BLaER1 treated with 17β-estradiol and CSF1 and Interleukin-3, amounts not matched to agents 10 nM and 100 nM (cell line): ENCODE results near the gene TEX19.

ENCODE experiments used
- H3K27ac ChIP-seq, 11 experiments: shearing (Covaris generic); formaldehyde crosslinking; 2 replicates each; pipeline ENCODE4 v1.8.1; 2022
- H3K27me3 ChIP-seq, 11 experiments: shearing (Covaris generic); formaldehyde crosslinking; 2 replicates each; pipeline ENCODE4 v1.8.1; 2022
- H3K36me3 ChIP-seq, 11 experiments: shearing (Covaris generic); formaldehyde crosslinking; 2 replicates each; pipeline ENCODE4 v1.8.1; 2022
- H3K4me1 ChIP-seq, 10 experiments: shearing (Covaris generic); formaldehyde crosslinking; 2 replicates each; pipeline ENCODE4 v1.8.1; 2022
- H3K4me2 ChIP-seq, 11 experiments: shearing (Covaris generic); formaldehyde crosslinking; 2 replicates each; pipeline ENCODE4 v1.8.1; 2022
- H3K4me3 ChIP-seq, 10 experiments: shearing (Covaris generic); formaldehyde crosslinking; 2 replicates each; pipeline ENCODE4 v1.8.1; 2022
- H3K9ac ChIP-seq, 11 experiments: shearing (Covaris generic); formaldehyde crosslinking; 2 replicates each; pipeline ENCODE4 v1.8.1; 2022
- H3K9me3 ChIP-seq, 11 experiments: shearing (Covaris generic); formaldehyde crosslinking; replicated peaks in 1 of 11; 2 replicates each; pipeline ENCODE4 v1.8.1; 2022
- H4K20me1 ChIP-seq, 11 experiments: shearing (Covaris generic); formaldehyde crosslinking; 2 replicates each; pipeline ENCODE4 v1.8.1; 2022
- Cebpa-rat ChIP-seq, 11 experiments: shearing (Covaris generic); IDR thresholded peaks; 2 replicates each; pipeline ENCODE4 v1.8.1; 2022

Gene TEX19

DNA sequence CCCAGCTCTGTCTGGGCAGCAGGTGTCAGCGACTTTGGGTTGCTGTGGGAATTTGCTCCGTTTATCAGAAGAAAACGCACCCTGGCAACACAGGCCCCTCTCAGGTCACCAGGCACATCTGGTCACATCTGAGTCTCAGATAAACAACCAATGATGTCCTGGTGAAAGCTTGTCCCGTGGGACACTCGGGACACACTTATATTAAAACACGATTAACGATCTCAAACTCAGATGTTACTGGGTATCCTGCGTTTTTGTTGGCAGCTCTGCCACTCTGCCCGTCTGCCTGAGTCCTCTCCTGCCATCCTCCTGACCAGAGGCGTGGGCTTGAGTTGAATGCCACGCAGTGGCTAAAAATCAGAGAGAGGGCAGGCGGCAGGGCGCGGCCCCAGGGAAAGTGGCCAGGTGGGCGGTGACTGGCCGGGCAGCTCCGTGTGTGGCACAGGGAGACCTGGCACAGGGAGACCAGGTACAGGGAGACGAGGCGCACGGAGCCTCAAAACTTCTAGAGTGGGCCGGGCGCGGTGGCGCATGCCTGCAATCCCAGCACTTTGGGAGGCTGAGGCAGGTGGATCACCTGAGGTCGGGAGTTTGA is 27.6 kb upstream of the TEX19 start:
- no peak overlapping the region for H3K27ac ChIP-seq
- no peak for TF ChIP-seq Cebpa-rat (IDR thresholded peaks at IDR 0.05)
- H3K36me3 ChIP-seq: no peaks in the 10 kb centered on the region
- peaks cover 23 to 55% (median 35%) of the 10 kb centered on the region in 11 experiments; a peak in 15 of 22 replicates for H4K20me1 ChIP-seq
- H3K9me3 ChIP-seq: no peaks in the 10 kb centered on the region
- H3K4me2 ChIP-seq: peak overlapping the region in 9 of 11 experiments; percentile 68 to 95 (median 85); a peak in 17 of 22 replicates
- peaks cover 47 to 76% (median 52%) of the 10 kb centered on the region in 11 experiments for H3K27me3 ChIP-seq
- peaks cover 49 to 95% (median 82%) of the 10 kb centered on the region in 10 experiments for H3K4me1 ChIP-seq
- no peak overlapping the region for H3K9ac ChIP-seq
- H3K4me3 ChIP-seq: no peak overlapping the region

GRCh38 chr17:82332669-82333278 is 26.3 kb upstream of the TEX19 start:
- H3K9me3 ChIP-seq: no peaks in the 10 kb centered on the region
- H3K4me2 ChIP-seq: peak overlapping the region; percentile 86 to 99 (median 97)
- no peak overlapping the region for H3K27ac ChIP-seq
- TF ChIP-seq Cebpa-rat (IDR thresholded peaks at IDR 0.05): no peak
- H3K4me3 ChIP-seq: peak overlapping the region; percentile 39 to 72 (median 54)
- no peaks in the 10 kb centered on the region for H3K36me3 ChIP-seq
- H3K4me1 ChIP-seq: peaks cover 55 to 97% (median 94%) of the 10 kb centered on the region in 10 experiments
- peaks cover 23 to 55% (median 35%) of the 10 kb centered on the region in 11 experiments; a peak in 15 of 22 replicates for H4K20me1 ChIP-seq
- peak overlapping the region in 7 of 11 experiments; percentile 20 to 68 (median 47); a peak in 10 of 22 replicates for H3K9ac ChIP-seq
- H3K27me3 ChIP-seq: peaks cover 47 to 73% (median 52%) of the 10 kb centered on the region in 11 experiments

DNA sequence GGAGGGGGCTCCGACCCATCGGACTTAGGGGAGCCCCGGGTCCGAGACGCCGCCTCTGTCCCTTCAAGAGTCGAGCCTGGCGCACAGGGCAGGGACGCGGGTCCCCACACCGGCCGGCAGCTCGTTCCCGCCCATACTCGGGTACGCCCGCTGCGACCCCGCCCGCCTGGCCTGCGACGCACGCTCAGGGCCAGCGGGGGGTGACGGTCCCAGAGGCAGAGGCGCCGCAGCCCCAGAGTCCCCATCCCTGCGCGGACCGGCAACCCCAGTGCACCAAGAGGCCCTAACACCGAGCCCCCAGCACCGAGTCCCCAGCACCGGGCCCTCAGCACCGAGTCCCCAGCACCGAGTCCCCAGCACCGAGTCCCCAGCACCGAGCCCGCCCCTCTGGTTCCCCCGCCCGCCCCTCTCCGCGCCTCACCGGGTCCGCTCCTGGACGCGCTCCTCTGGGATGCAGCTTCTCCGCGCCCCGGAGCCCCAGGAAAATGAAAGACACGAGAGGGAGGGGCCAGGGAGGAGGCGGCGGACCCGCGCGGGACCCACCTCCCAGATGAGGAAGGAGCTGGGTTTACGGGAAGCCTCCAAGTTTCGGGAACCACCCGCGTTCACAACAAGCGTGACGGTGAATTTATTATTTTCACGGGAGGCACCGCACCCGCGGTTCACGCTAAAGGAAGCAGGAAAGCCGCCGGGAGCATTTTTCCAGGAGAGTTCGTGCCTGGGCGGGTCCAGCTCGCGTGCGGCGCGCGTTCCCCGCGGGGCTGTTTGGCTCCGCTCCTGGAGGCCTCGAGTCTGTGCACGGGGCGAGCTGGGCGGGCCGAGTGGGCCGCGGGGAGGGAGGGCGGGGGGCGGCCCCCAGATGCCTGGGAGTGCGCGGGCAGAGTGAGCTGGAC is 25.5 kb upstream of the TEX19 start, which contains the start of gene SECTM1:
SECTM1 (minus strand) TSS at position 488 of the 893 bp plus-strand sequence. CDS start 6,526 bp downstream, outside the sequence.
- H3K36me3 ChIP-seq: no peaks in the 10 kb centered on the region
- H3K27me3 ChIP-seq: peaks cover 47 to 73% (median 52%) of the 10 kb centered on the region in 11 experiments
- peaks cover 23 to 55% (median 35%) of the 10 kb centered on the region in 11 experiments; a peak in 15 of 22 replicates for H4K20me1 ChIP-seq
- peak within 1 kb of the TSS; percentile 46 to 72 (median 56) for H3K4me3 ChIP-seq
- H3K4me2 ChIP-seq: peak within 1 kb of the TSS; percentile 86 to 99 (median 97)
- no peaks in the 10 kb centered on the region for H3K9me3 ChIP-seq
- H3K4me1 ChIP-seq: peaks cover 55 to 98% (median 96%) of the 10 kb centered on the region in 10 experiments
- peak within 1 kb of the TSS in 10 of 11 experiments; percentile 23 to 68 (median 56); a peak in 18 of 22 replicates for H3K9ac ChIP-seq
- H3K27ac ChIP-seq: peak within 1 kb of the TSS in 4 of 11 experiments; percentile 60 to 76 (median 67); a peak in 7 of 22 replicates
- TF ChIP-seq Cebpa-rat (IDR thresholded peaks at IDR 0.05): no peak

DNA sequence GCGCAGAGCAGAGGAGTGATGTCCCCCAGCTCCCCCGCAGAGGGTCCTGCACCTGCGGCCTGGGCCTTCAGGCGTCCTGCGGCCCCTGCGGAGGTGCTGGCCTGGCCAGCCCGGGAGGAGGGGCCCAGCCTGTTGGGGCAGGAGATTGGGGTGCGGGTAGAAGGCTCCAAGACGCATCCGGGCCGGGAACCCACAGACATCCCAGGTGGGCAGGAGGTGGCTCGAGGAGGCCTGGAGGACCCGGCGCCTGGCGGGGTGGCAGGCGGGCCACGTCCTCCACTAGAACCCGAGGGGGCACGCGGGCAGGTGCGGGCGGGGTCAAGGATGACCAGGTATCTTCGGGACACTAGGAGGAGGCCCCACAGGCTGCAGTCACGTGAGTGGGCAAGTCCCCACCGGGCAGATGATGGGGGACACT is 24.8 kb upstream of the TEX19 start:
- Histone ChIP-seq H3K36me3 (no peaks in the 10 kb centered on the region), H3K9me3 (no peaks in the 10 kb centered on the region), H3K4me2 (peak overlapping the region; percentile 86 to 99 (median 97)), H3K4me3 (peak overlapping the region; percentile 46 to 72 (median 56); a peak in 19 of 20 replicates), H3K27me3 (peaks cover 44 to 69% (median 52%) of the 10 kb centered on the region in 11 experiments), H3K4me1 (peaks cover 55 to 98% (median 96%) of the 10 kb centered on the region in 10 experiments), H4K20me1 (peaks cover 23 to 49% (median 31%) of the 10 kb centered on the region in 11 experiments; a peak in 15 of 22 replicates), H3K9ac (peak overlapping the region in 9 of 11 experiments; percentile 4 to 62 (median 56); a peak in 10 of 22 replicates), H3K27ac (peak overlapping the region in 3 of 11 experiments; percentile 60 to 76 (median 74); a peak in 4 of 22 replicates)
- no peak for TF ChIP-seq Cebpa-rat (IDR thresholded peaks at IDR 0.05)

- H3K36me3 ChIP-seq: no peaks in the 10 kb centered on the region
- H3K4me1 ChIP-seq: peaks cover 55 to 97% (median 94%) of the 10 kb centered on the region in 10 experiments
- H4K20me1 ChIP-seq: peaks cover 23 to 43% (median 28%) of the 10 kb centered on the region in 11 experiments; a peak in 15 of 22 replicates
- H3K9me3 ChIP-seq: no peaks in the 10 kb centered on the region
- peak overlapping the region; percentile 46 to 72 (median 56); a peak in 19 of 20 replicates for H3K4me3 ChIP-seq
- TF ChIP-seq Cebpa-rat (IDR thresholded peaks at IDR 0.05): no peak
- H3K27me3 ChIP-seq: peaks cover 38 to 63% (median 50%) of the 10 kb centered on the region in 11 experiments
- H3K4me2 ChIP-seq: peak overlapping the region; percentile 86 to 99 (median 97)
- peak overlapping the region in 10 of 11 experiments; percentile 30 to 76 (median 62); a peak in 19 of 22 replicates for H3K27ac ChIP-seq
- H3K9ac ChIP-seq: peak overlapping the region; percentile 4 to 62 (median 54); a peak in 21 of 22 replicates
These were observed 24.2 kb upstream of the TEX19 start for GRCh38 chr17:82334622-82335394.

GRCh38 chr17:82338858-82339633 is 20.0 kb upstream of the TEX19 start:
- TF ChIP-seq Cebpa-rat (IDR thresholded peaks at IDR 0.05): no peak
- Histone ChIP-seq H3K9ac (0 out of 22 replicates have a peak overlapping the region, but pooled peaks of 1 of the 11 experiments have one; percentile 13), H3K4me1 (peaks cover 28 to 67% (median 55%) of the 10 kb centered on the region in 10 experiments), H3K36me3 (no peaks in the 10 kb centered on the region), H3K27me3 (peaks cover 5 to 21% (median 8%) of the 10 kb centered on the region in 11 experiments; a peak in 21 of 22 replicates), H3K4me2 (peak overlapping the region in 9 of 11 experiments; percentile 15 to 95 (median 55); a peak in 16 of 22 replicates), H3K9me3 (peaks cover 0 to 17% (median 11%) of the 10 kb centered on the region in 11 experiments; a peak in 15 of 22 replicates), H3K27ac (peak overlapping the region in 1 of 11 experiments; percentile 16; a peak in 1 of 22 replicates), H4K20me1 (peaks cover 0 to 9% (median 6%) of the 10 kb centered on the region in 11 experiments; a peak in 9 of 22 replicates), H3K4me3 (no peak overlapping the region)
